Stimulated activated CD4-positive, alpha-beta T cell treated with anti-CD3 and anti-CD28 coated beads, Interleukin-2, amount 100 ng/mL, for 4 hours (primary cell): ENCODE measurements around the gene PRKX.
"Not testable (repeated sequence)": the region's sequence is repeated elsewhere in the genome, so short reads cannot be mapped to it uniquely, and the experiment has no call there.

Experiments
- DNase-seq: peaks from one replicate; pipeline ENCODE4 v3.0.0-alpha.2; 2020; ENCODE audit warnings: low read depth

The PRKX gene

GRCh38 chrX:3713225-3713936 lies at the start of gene PRKX:
Gene PRKX (minus strand): TSS chrX:3713649. CDS start chrX:3713253, 396 bp downstream.
- DNase-seq = peak; percentile 51

GRCh38 chrX:3763111-3763510 lies 49.7 kb upstream of the PRKX start:
- DNase-seq = no peak

GRCh38 chrX:3757510-3758025 lies 44.1 kb upstream of the PRKX start:
- DNase-seq = no peak

- no peak for DNase-seq
Measured at GRCh38 chrX:3748052-3748559, 34.7 kb upstream of the PRKX start.

GRCh38 chrX:3743801-3744439 lies 30.5 kb upstream of the PRKX start:
- peak; percentile 8 for DNase-seq

GRCh38 chrX:3740946-3741345 lies 27.5 kb upstream of the PRKX start:
- DNase-seq = not testable (repeated sequence)

- no peak for DNase-seq
Measured at GRCh38 chrX:3738509-3738908, 25.1 kb upstream of the PRKX start.

- DNase-seq = not testable (repeated sequence)
Measured at GRCh38 chrX:3736536-3736935, 23.1 kb upstream of the PRKX start.

- DNase-seq = not testable (repeated sequence)
Measured at GRCh38 chrX:3735891-3736290, 22.4 kb upstream of the PRKX start.

- DNase-seq = not testable (repeated sequence)
Measured at GRCh38 chrX:3734456-3734855, 21.0 kb upstream of the PRKX start.

GRCh38 chrX:3733043-3733430 lies 19.6 kb upstream of the PRKX start:
- no peak for DNase-seq

GRCh38 chrX:3732326-3733042 lies 19.0 kb upstream of the PRKX start:
- DNase-seq = not testable (repeated sequence)

- DNase-seq = no peak
Measured at GRCh38 chrX:3728454-3728853, 15.0 kb upstream of the PRKX start.

GRCh38 chrX:3723460-3723859 lies 10.0 kb upstream of the PRKX start:
- DNase-seq = not testable (repeated sequence)

- DNase-seq = no peak
Measured at GRCh38 chrX:3717742-3718420, 4.4 kb upstream of the PRKX start.

- no peak for DNase-seq
Measured at GRCh38 chrX:3715921-3716320, 2.5 kb upstream of the PRKX start.

- DNase-seq = not testable (repeated sequence)
Measured at GRCh38 chrX:3714706-3715479, 1.4 kb upstream of the PRKX start.

- no peak for DNase-seq
Measured at GRCh38 chrX:3713937-3714434, 537 bp upstream of the PRKX start.

- DNase-seq = no peak
Measured at GRCh38 chrX:3712870-3713224, 602 bp downstream of the PRKX start.

- DNase-seq = no peak
Measured at GRCh38 chrX:3712051-3712869, 1.2 kb downstream of the PRKX start.
